ENCODE data around the gene KCNMB1.
"Not testable (repeated sequence)": the region's sequence is repeated elsewhere in the genome, so short reads cannot be mapped to it uniquely, and the experiment has no call there.

Gene KCNMB1

GRCh38 chr5:170413897-170414296, 24.7 kb upstream of the KCNMB1 start:
- no peak for DNase-seq

DNA sequence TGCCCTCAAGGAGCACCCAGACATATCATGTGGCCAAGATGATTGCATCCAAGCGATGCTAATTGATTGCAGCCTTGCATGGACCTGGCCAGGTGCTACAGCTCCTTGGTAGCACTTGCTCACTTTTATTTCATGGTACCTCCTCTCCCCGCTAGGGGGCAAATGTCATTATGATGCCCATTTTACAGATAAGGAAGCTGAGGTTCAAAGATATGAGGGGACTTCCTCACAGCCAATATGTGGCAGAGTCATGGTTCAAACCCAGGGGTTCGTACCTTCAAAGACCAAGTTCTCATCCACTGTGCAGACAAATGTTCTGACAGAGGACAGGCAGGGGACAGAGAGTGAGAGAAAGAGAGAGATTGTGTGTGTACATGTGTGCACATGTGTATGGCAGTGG, 21.9 kb upstream of the KCNMB1 start:
- DNase-seq = no peak

DNA sequence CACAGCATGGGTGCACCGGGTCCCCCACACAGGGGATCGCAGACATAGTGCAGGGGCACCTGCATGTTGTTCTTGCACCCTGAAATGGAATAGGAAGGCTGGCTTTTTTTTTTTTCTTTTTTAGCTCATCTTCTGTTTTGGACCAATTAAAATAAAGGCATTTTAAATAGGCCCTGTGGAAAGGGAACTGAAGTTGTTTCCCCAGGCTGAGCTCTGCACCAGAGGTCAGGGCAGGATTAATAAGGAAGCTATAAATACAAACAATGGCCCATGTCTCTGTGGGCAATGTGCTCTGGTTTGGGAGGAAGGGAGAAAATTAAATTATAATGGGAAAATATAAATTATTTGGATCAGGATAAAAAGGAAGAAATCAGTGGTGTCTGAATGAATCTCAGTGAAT, 21.2 kb upstream of the KCNMB1 start:
- DNase-seq = no peak

DNA sequence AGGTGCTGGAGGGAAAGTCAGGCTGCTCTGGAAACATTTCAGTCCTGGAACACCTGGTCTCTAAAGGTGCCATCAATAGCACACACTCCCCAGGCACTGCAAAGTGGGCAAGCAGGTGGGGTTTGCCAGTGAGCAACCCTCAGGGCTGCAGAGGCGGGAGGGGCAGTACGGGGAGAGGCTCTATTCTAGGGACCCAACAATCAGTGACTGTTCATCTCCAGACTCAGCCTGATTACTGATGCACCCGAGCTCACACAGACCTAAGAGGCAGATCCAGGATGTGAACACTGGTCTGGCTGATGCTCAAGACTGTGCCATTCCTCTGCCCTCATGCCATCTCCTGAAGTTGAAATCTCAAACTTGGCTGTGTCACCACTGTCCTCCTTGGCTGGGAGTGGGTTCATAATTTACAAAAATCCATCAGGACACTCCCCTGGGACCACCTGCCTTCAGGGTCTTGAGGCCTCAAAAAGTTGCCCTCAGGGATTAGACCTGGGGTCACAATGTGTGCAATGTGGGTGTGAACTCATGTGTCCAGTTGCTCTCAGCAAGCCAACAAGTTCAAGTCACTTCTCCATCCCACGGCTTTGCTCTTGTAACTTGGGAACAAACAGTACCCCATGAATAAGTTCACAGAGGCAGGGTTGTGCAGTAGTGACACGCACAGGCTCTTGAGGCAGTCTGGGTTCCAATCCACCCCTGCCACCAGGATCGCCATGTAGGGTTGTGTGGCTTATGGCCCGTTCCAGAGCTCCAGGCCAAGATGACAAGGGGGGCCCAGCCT, 19.9 kb upstream of the KCNMB1 start:
- DNase-seq = no peak

DNA sequence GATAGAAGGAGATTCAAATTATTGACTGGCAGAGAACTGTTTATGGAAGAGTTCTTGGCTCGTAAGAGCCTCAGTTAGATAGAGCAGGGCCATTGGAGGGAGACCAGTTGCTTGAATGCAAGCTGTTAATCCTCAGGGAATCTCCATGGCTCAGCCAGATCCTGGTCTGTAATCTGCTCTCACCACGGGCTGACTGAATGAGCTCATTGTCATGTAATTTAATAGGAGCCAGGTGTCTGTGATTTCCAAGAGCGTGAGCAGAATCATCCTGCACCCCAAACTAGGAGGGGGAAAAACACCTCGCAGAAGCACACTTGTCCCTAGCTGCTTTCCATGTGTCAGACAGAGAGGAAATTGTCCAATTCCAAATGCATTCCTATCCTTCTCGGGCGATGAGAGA, 19.1 kb upstream of the KCNMB1 start:
- DNase-seq = no peak

DNA sequence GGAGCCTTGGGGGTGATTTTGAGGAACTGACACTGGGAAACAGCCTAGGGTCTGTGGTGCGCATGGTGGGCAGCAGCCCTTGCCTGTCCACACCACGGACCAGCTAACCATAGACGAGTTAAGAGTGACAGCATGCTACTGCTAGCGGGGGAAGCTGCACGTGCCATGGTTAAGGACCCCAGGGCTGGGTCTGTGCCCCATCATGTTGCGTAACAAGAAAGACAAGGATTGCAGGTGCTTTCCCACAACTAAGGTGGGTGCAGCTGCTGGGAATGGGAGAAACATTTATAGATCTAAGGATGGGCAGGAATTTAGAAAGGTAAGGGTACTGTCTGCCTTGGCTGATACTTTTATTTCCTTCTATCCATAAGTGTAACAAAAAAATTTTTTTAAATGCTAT, 17.9 kb upstream of the KCNMB1 start:
- no peak for DNase-seq

- no peak for DNase-seq
These were observed 16.6 kb upstream of the KCNMB1 start for GRCh38 chr5:170405817-170406216.

GRCh38 chr5:170404398-170404797, 15.2 kb upstream of the KCNMB1 start:
- no peak for DNase-seq

- DNase-seq = no peak
These were observed 14.5 kb upstream of the KCNMB1 start for GRCh38 chr5:170403675-170404074.

DNA sequence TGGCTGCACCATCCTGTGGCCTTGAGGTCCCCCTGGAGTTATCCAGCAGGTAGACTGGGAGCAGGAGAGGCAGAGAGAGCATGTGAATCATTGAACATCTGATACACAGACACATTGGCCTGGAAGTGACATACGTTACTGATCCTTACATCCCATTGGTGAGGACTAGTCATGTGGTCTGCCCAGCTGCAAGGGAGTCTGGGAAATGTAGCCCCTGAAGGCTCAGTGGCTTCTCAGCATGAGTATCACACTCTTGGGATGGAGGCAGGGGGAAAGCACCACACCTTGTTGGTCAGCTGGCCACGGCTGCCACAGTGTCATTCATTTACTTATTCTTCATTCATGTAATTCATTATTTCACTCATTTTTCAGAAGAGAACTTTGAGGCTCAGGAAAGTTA, 13.3 kb upstream of the KCNMB1 start:
- no peak for DNase-seq

GRCh38 chr5:170397059-170397458, 7.9 kb upstream of the KCNMB1 start:
- DNase-seq = no peak

GRCh38 chr5:170393958-170394357, 4.8 kb upstream of the KCNMB1 start:
- DNase-seq = no peak

- no peak for DNase-seq
These were observed 4.1 kb upstream of the KCNMB1 start for GRCh38 chr5:170393235-170393634.

DNA sequence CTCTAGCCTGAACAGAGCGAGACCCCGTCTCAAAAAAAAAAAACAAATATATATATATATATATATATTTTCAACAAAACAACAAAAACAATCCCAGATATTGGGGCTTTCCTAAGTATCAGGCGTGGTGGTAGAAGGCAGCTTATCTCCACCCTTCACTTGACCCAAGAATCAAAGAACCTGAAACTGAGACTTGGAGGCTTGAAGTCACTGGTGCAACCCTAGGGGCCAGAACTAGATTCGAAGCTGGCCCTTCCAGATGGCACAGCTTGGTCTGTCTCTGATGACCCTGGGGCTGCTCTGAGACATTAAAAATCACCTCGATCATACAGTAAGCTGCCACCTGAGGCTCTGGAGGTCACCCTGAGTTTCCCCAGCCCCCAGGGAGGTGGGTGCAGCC, 1.3 kb upstream of the KCNMB1 start:
- DNase-seq = no peak

DNA sequence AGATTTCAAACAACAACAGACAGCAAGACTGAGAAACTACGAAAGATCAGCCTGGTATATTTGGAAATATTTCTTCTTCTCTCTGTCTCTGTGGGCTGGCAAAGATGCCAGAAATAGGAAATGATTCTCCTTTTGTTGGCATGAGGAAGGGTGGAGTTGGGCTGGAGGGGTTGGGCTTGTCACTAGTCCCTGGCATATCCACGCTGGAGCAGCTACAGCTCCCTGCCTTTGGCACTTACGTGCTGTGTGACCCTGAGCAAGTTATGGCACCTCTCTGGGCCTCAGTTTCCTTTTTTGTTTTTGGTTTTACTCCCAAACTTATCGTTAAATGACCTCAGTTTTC, 354 bp upstream of the KCNMB1 start:
- DNase-seq = no peak

GRCh38 chr5:170387775-170388639, 1.2 kb downstream of the KCNMB1 start:
- no peak for DNase-seq

GRCh38 chr5:170386743-170387395, 2.3 kb downstream of the KCNMB1 start:
- no peak for DNase-seq

- DNase-seq = no peak
These were observed 5.9 kb downstream of the KCNMB1 start for GRCh38 chr5:170383227-170383626.

DNA sequence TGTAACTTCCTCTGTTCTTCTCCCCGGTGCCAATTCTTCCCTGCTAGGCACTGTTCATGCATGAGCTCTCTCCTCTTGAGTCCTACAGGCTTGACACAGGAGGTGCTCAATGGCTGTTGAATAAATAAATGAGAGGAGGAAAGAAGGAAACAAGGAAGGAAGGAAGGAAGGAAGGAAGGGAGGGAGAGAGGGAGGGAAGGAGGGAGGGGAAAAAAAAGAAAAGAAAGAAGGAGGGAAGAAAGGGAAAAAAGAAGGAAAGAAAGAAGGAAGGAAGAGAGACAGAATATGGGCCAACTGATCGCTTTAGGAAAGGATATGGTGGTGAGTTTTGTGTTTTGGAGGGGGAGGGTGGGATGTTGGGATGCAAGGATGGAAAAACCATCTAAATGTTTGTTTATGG, 6.4 kb downstream of the KCNMB1 start:
- no peak for DNase-seq

- DNase-seq = no peak
These were observed 8.7 kb downstream of the KCNMB1 start for GRCh38 chr5:170380361-170380951.

- no peak for DNase-seq
These were observed 10.4 kb downstream of the KCNMB1 start for GRCh38 chr5:170378740-170379139.

DNA sequence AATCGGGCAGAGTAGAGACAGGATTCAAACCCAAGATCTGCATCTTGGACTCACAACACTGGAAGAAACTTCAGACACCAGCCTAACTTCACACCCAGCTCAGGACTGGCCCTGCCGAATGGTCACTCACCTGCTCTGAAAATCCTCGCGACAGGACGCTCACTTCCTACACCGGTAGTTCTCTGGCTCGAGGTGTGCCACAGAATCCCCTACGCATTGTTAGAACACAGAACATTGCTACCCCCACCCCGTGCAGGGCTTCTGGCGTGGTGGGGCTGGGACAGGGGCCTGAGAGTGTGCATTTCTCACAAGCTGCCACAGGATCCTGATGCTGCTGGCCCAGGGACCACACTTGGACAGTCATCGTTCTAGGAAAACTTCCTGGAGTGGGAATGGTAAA, 12.1 kb downstream of the KCNMB1 start:
- DNase-seq = no peak

DNA sequence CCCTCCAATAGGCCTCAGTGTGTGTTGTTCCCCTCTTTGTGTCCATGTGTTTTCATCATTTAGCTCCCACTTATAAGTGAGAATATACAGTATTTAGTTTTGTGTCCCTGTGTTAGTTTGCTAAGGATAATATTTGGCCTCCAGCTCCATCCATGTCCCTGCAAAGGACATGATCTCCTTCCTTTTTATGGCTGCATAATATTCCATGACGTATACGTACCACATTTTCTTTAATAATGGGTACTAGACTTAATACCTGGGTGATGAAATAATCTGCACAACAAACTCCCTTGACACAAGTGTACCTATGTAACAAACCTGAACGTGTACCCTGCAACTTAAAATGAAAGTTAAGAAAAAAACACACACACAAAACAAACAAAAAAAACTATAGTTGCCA, 12.6 kb downstream of the KCNMB1 start:
- not testable (repeated sequence) for DNase-seq

- DNase-seq = no peak
These were observed 13.9 kb downstream of the KCNMB1 start for GRCh38 chr5:170375283-170375682.

Data from NCI-H1694 (cell line).